Measurements from ENCODE around the gene PCCA.
"Not testable (repeated sequence)": the region's sequence is repeated elsewhere in the genome, so short reads cannot be mapped to it uniquely, and the experiment has no call there.

- not testable (repeated sequence) for TF ChIP-seq CTCF, POLR2AphosphoS5, EP300 (IDR thresholded peaks at IDR 0.05)
These were observed 193.4 kb downstream of the PCCA start for GRCh38 chr13:100282306-100282705.

Measured in esophagus muscularis mucosa (tissue), 4 donors.